RCC 7860 (cell line): ENCODE data around the gene YIF1A.

ENCODE experiments used
- DNase-seq: peaks from one replicate; pipeline ENCODE4 v3.0.0-alpha.2; 2015; ENCODE audit warnings: low spot score
- FAIRE-seq: peaks from 2 replicates; lab custom pipeline; 2012; peaks lifted over from hg19 to GRCh38; lab: Jason Lieb, UNC

Gene YIF1A

GRCh38 chr11:66288671-66289547 lies at the start of gene YIF1A:
TSS of gene YIF1A (minus strand) at chr11:66289143. CDS start at chr11:66288985, 158 bp downstream.
- FAIRE-seq (peak; percentile 87), DNase-seq (peak; percentile 98)

DNA sequence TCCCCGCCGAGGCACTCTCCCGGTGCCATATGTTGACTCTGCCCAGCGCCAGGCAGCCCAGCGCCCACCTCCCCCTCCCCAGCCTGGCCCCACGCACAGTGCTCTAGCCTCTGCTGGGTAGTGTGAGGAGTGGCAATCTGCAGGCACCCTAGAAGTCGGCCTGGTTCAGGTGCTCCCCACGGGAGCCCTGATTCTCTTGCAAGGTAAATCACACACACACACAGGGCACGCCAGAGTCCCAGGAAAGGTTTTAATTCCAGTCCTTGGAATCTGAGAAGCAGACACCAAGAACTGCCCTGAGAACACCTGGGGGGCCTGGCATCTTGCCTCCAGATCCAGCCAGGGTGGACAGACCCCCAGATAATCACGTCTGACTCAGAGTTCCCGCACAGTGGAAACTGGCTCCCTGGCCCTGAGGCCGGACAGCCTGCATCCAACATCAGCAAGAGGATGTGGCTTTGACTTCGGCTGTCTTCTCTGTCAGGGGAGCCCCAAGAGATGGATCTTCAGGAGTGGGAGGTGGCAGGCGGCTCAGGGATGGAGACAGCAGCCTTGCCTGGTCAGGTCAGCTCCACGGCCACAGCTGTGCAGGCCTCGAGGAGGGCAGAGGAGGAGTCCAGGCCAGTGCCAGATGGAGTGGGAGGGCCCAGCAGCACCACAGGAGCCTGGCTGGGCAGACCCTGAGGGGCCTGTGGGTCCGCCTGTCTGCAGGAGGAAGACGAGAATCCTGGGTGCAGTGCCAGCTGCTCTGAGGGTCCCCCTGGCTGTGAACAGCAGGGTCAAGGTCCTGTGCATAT lies 48.4 kb upstream of the YIF1A start:
- DNase-seq (peak; percentile 14), FAIRE-seq (no peak)

DNA sequence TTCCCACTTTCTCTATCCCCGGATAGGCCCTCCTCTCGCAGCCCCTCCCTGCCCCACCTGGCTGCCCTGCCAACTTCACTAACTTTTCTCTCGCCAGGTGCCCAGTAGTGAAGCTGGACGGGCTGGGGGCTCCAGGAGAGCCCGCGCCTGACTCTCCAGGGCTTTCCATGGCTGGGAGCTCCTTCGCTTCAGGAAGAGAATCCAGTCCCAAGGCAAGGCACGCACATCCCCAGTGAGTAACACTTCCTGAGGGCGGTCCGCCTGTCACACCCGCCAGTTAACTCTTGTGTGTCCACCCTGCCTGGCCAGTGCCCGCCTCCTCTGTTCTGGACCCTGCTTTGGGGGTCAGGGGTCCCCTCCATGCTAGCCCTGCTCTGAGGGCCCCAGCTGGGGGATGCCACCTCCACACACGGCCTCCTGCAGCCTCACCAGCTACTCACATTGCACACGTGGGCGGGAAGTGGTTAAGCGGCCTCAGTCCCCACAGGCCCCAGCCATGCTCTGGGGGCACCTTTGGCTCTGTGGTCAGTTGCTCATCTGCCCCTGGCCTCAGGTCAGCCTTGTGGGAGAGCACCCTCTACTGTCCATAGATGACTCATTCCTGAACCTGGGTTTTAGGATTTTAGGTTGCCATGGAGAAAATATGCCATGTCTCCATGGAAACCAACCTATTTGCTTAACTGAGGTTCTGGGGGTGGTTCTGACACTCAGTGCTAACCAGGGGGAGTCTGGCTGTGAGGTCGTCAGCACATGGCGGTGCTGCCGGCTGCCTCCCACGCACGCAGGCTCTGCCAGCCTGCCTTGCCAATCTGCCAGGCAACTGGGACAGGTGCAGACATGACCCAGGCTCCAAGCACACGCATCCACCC lies 47.5 kb upstream of the YIF1A start, which contains the start of gene RIN1:
Gene RIN1, minus strand, starts transcription at position 201 of the 869 bp plus-strand sequence. Its CDS starts 32 bp downstream, at position 169.
- FAIRE-seq: peak; percentile 91
- DNase-seq: peak; percentile 99

DNA sequence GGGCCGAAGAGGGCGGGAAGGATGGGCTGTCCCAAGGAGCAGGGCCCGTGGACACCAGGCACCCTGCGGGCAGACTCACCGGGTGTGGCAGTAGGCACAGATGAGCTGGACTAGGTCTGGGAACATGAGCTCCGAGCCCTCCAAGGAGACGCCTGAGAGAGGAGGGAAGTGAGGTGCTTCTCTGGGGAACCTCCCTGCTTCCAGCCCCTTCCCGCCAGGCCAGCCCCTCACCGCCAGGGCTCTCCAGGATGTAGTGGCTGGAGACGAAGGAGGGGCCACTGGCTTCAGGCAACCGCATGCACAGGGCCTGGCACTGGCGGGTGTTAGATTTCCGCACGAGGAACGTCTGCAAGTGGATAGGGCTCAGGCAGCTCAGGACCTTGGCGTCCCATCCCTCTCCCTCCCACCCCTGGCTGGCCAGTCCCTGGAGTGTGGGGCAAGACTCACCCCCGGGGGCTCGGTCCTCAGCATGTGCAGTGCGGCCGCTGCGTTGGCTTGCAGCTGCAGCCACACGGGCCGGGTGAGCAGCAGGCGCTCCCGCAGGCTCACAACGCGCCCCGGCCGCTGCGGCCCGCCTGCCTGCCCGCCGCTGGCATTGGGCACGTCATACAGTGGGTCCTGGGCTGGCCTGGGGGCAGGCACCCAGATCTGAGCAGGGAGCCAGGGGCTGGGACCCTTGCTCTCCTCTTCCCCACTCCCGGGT lies 46.7 kb upstream of the YIF1A start:
- FAIRE-seq (no peak), DNase-seq (peak; percentile 47)

- DNase-seq (no peak), FAIRE-seq (no peak)
These were observed 45.9 kb upstream of the YIF1A start for GRCh38 chr11:66334605-66335442.

DNA sequence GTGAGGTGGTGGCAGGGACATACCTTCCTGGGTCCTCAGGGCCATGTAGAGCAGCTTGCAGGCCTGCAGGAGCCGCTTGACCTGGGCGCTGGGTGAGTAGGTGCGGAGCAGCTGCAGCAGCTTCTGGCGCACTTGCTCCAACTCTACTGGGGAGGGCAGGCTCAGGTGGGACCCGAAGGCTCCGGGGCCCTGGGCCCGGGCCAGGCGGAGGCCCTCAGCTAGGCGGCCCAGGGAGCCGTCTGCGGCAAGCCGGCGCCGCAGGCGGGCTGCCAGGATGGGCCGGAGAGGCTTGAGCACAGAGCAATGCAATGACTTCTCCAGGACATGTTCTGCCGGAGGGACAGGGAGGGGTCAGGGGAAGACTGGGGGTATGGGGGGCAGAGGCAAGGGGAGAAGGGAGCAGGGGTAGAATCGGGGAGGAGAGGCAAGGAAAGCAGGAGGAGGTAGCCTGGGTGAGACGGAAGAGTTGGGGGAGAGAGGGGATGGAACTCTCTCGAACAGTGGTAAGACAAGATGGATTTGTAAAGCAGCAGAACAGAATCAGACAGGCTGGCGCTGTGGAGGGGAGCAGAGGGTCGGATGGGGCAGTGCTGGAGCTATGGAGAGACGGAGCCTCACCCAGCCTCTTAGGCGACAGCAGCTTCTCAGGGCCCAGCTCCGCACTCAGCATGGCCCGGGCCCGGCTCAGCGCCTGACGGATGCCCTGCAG lies 45.1 kb upstream of the YIF1A start:
- no peak for DNase-seq
- FAIRE-seq: no peak

- no peak for FAIRE-seq
These were observed 44.4 kb upstream of the YIF1A start for GRCh38 chr11:66333220-66333877.

DNA sequence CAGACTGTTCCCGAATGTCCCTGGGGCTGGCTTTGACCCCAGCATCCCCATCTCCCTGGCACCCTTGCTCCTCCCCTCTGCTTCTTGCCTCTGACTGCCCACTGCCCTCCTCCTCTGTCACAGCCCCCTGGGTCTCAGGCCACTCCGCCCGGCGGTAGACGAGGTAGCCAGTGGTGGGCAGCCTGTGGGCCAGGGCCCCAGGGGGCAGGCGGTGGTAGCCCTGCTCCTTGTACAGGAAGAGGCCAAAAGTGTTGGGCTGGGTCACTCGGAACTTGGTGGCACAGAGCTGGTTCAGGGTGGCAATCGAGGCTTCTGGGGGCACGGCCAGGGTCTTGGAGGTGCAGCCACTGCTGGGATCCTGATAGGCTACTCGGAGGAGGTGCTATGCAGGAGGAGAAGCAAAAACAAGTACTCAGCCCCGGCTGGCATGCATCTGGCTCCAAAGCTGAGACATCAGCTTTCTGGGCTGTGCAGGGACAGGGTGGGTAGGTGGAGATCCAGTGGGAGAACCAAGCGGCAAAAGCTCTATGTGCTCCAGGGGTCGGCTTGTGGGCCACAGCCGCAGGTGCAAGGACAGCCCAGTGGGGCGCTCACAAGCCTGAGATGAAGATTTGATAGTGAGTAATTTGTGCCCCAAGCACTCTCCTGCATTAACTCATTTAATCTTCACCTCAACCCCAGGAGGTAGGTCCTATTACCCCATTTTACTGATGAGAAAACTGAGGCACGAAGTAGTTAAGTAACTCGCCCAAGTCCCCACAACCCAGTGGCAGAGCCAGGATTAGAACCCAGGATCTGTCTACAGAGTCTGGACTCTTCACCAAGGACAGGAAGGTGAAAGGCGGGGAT lies 43.7 kb upstream of the YIF1A start:
- no peak for FAIRE-seq
- DNase-seq: no peak

More at GRCh38 chr11:66333220-66333877, 44.4 kb upstream of the YIF1A start:
- no peak for DNase-seq

DNA sequence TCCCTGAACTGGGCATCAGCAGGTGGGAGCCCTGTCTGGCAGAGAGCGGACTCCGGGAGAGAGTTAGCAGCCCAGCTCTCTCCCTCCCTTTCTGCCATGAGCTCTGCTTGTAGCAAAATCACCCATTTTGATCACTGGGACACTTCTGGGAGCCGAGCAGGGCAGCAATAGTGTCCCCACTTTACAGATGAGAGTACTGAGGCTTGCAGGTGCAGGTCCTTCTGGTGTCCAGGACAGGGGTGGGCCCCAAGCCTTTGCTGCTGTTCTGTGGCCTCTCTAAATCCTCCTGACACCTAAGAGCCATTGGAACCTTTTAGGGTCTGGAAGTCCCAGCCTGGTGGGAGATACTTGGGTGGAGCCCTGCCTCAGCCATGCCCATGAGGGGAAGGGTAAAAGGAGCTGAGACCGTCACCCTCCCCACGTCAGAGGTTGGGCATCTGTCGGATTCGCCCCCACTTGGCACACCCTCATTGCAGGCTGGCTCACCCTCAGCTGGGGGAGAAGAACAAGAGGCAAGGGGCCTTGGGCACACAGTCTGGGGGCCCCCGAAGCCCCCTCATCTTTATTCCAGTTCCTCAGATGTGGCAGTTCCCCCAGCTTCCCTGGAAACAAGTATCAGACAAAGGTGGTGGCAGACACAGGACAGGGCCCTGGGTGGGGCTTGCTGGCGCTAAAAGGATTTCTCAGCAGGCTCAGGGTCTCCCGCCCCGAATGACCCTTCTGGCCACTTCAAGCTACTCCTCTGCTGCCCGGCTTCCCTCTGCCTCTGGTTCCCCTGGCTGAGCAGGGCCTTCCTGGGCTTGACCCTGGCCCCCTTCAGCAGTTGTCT lies 42.8 kb upstream of the YIF1A start:
- no peak for DNase-seq
- FAIRE-seq: no peak

- DNase-seq (no peak), FAIRE-seq (no peak)
These were observed 42.0 kb upstream of the YIF1A start for GRCh38 chr11:66330931-66331330.

- no peak for DNase-seq
- no peak for FAIRE-seq
These were observed 40.3 kb upstream of the YIF1A start for GRCh38 chr11:66329165-66329673.

DNA sequence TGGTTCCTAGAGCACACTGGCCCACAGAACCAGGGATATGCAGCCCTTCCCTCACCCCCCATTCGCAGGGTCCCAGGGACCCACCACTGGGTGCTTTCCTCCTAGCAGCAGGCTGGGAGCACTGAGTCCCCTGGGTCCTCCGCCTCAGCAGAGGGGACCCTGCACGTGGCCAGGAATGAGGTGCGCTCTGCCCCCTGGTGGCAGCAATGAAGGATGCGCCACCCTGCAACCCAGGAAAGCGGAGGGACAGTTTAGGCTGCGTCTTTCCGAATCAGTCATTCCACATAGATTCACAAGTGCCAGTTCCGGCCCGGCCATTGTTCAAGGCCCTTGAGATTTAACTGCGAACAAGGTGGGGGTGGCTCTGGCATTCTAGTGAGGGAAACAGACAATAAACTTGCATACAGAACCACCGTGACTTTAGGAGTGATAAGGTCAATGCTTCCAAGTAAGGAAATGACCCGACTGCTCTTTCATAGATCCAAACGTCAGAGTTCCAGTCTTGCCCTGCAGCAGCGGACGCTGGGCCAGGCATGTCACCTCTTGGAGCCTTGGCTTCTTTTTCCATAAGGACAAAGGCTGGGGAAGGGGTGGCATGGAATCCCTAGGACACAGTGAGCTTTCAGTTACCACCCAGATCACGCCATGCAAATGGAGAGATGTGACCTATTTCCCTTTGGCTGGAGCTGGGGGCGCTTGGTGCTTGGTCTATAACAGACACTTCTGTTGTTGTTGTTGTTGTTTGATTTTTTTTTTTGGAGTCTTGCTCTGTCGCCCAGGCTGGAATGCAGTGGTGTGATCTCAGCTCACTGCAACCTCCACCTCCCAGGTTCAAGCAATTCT lies 39.6 kb upstream of the YIF1A start:
- DNase-seq (peak; percentile 43), FAIRE-seq (no peak)

GRCh38 chr11:66328031-66328301 lies 39.0 kb upstream of the YIF1A start:
- DNase-seq: no peak
- FAIRE-seq: no peak

DNA sequence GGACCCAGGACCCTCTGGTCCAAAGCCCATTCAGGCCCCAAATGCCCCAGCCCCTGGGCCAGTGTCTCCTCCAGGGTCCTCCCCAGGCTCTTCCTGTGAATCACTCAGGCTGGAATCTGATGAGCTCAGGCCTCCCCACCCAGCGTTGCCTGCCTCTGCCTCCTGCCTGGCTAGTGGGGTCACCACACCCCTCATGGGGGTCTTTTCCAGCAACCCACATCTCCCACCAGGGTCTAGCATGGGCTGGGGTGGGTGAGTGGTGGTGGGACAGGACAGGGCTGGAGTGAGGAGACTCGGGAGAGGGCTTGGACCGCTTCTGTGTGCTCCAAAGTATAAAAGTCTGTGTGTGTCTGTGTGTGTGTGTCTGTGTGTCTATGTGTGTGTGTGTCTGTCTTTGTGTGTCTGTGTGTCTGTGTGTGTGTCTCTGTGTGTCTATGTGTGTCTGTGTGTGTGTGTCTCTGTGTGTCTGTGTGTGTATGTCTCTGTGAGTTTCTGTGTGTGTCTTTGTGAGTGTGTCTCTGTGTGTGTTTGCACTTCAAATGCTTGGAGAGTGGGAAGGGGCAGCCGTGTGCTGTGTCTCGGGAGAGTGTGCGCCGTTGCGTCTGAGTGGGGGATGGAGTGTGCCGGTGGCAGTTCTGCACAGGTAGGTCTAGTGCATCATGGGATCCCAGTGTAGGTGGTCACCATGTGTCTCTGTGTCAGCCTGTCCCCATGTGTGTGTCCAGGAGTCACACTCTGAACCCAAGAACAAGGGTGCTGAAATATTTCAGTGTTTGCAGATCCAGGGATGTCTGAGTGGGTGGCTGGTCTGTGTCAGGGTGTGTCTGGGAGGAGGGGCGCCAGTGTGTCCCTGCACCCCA lies 38.5 kb upstream of the YIF1A start:
- FAIRE-seq: no peak
- DNase-seq: peak; percentile 10
